H9 (cell line): ENCODE results near the gene LARGE1. TPM values are rescaled to one million over a fixed set of nuclear protein-coding genes. Genes with fewer than 3 reads are reported as not detected.

Source experiments
- DNase-seq: peaks from one replicate; pipeline ENCODE4 v3.0.0-alpha.2; 2017
- H2AFZ ChIP-seq: one replicate; pipeline ENCODE4 v1.6.1; 2013; ENCODE audit warnings: mild to moderate bottlenecking, low read length, control low read depth, moderate library complexity
- H2AK5ac ChIP-seq: 2 replicates; pipeline ENCODE4 v1.6.1; 2013; ENCODE audit warnings: low read length, control low read depth, mixed read lengths; ENCODE audit not compliant: insufficient read length
- H2BK120ac ChIP-seq: one replicate; pipeline ENCODE4 v1.6.1; 2013; ENCODE audit warnings: low read depth, mild to moderate bottlenecking, low read length, control low read depth, inconsistent platforms; ENCODE audit not compliant: poor library complexity, severe bottlenecking
- H2BK12ac ChIP-seq: 2 replicates; pipeline ENCODE4 v1.6.1; 2013; ENCODE audit warnings: low read length, control low read depth, mixed read lengths, low read depth; ENCODE audit not compliant: insufficient read length
- H2BK15ac ChIP-seq: 2 replicates; pipeline ENCODE4 v1.6.1; 2013; ENCODE audit warnings: low read depth, low read length, control low read depth
- H2BK20ac ChIP-seq: one replicate; pipeline ENCODE4 v1.6.1; 2013; ENCODE audit warnings: low read depth, mild to moderate bottlenecking, low read length, control low read depth, inconsistent platforms; ENCODE audit not compliant: poor library complexity, severe bottlenecking
- H2BK5ac ChIP-seq: 2 replicates; pipeline ENCODE4 v1.6.1; 2013; ENCODE audit warnings: low read length, control low read depth, mixed read lengths; ENCODE audit not compliant: insufficient read length
- H3K14ac ChIP-seq: 2 replicates; pipeline ENCODE4 v1.6.1; 2013; ENCODE audit warnings: low read length, control low read depth; ENCODE audit not compliant: insufficient read depth
- H3K18ac ChIP-seq: 2 replicates; pipeline ENCODE4 v1.6.1; 2013; ENCODE audit warnings: low read depth, mild to moderate bottlenecking, mixed read lengths, low read length, control low read depth; ENCODE audit not compliant: insufficient read length
- H3K23ac ChIP-seq: 2 replicates; pipeline ENCODE4 v1.6.1; 2013; ENCODE audit warnings: low read length, control low read depth, mixed read lengths, low read depth; ENCODE audit not compliant: insufficient read length
- H3K23me2 ChIP-seq: 2 replicates; pipeline ENCODE4 v1.6.1; 2013; ENCODE audit warnings: low read depth, mild to moderate bottlenecking, mixed read lengths, low read length, control low read depth; ENCODE audit not compliant: insufficient read length, poor library complexity, severe bottlenecking
- H3K27ac ChIP-seq: 2 replicates; pipeline ENCODE4 v1.5.1; 2013; ENCODE audit warnings: low read length, control low read depth, mixed read lengths, low read depth; ENCODE audit not compliant: insufficient read length
- H3K27me3 ChIP-seq: 2 replicates; pipeline ENCODE4 v1.6.1; 2013; ENCODE audit warnings: low read length, control low read depth, inconsistent platforms; ENCODE audit not compliant: insufficient read depth
- H3K4ac ChIP-seq: 2 replicates; pipeline ENCODE4 v1.6.1; 2013; ENCODE audit warnings: low read depth, mild to moderate bottlenecking, control low read depth, inconsistent platforms, low read length, moderate library complexity
- H3K4me1 ChIP-seq: 2 replicates; pipeline ENCODE4 v1.6.1; 2013; ENCODE audit warnings: low read length, control low read depth, inconsistent platforms; ENCODE audit not compliant: insufficient read depth
- H3K4me2 ChIP-seq: 2 replicates; pipeline ENCODE4 v1.6.1; 2013; ENCODE audit warnings: low read length, control low read depth, mixed read lengths; ENCODE audit not compliant: insufficient read length, insufficient read depth
- H3K56ac ChIP-seq: 2 replicates; pipeline ENCODE4 v1.6.1; 2013; ENCODE audit warnings: low read depth, mild to moderate bottlenecking, mixed read lengths, low read length, control low read depth; ENCODE audit not compliant: insufficient read length
- H3K79me1 ChIP-seq: 2 replicates; pipeline ENCODE4 v1.6.1; 2013; ENCODE audit warnings: low read depth, mild to moderate bottlenecking, moderate library complexity, low read length, control low read depth, inconsistent platforms; ENCODE audit not compliant: insufficient read depth, poor library complexity, severe bottlenecking
- H3K79me2 ChIP-seq: 2 replicates; pipeline ENCODE4 v1.6.1; 2013; ENCODE audit warnings: low read length, control low read depth, inconsistent platforms; ENCODE audit not compliant: insufficient read depth
- H3K9ac ChIP-seq: 2 replicates; pipeline ENCODE4 v1.6.1; 2013; ENCODE audit warnings: low read length, control low read depth, mixed read lengths; ENCODE audit not compliant: insufficient read length; ENCODE audit errors: extremely low read depth
- H3K9me3 ChIP-seq: one replicate; pipeline ENCODE4 v1.6.1; 2013; ENCODE audit warnings: low read depth, low read length, inconsistent platforms; ENCODE audit not compliant: control insufficient read depth
- H3T11ph ChIP-seq: one replicate; pipeline ENCODE4 v1.6.1; 2013; ENCODE audit warnings: mild to moderate bottlenecking, low read length, control low read depth, inconsistent platforms
- H4K20me1 ChIP-seq: one replicate; pipeline ENCODE4 v1.6.1; 2013; ENCODE audit not compliant: control insufficient read depth, insufficient read length, insufficient read depth
- H4K5ac ChIP-seq: 2 replicates; pipeline ENCODE4 v1.6.1; 2013; ENCODE audit warnings: low read depth, mild to moderate bottlenecking, mixed read lengths, low read length, control low read depth; ENCODE audit not compliant: insufficient read length
- H4K8ac ChIP-seq: replicated peaks from 2 replicates; pipeline ENCODE4 v1.6.1; 2013; ENCODE audit warnings: low read length, control low read depth, mixed read lengths, low read depth; ENCODE audit not compliant: insufficient read length
- H4K91ac ChIP-seq: 2 replicates; pipeline ENCODE4 v1.6.1; 2013; ENCODE audit warnings: low read depth, mild to moderate bottlenecking, moderate library complexity, mixed read lengths, low read length, control low read depth; ENCODE audit not compliant: insufficient read length
- H3K27ac Mint-ChIP-seq, 3 experiments: 2 replicates in 2 of 3; 3 replicates in 1 of 3; pipeline ENCODE4 v1.8.0; 2020 to 2021; ENCODE audit warnings: mixed read lengths in 3 of 3, mild to moderate bottlenecking in 1 of 3, moderate library complexity in 1 of 3
- H3K27me3 Mint-ChIP-seq: 2 replicates; pipeline ENCODE4 v1.8.0; 2021; ENCODE audit warnings: low read depth, mild to moderate bottlenecking, moderate library complexity, mixed read lengths
- H3K36me3 Mint-ChIP-seq, 3 experiments: 2 replicates in 2 of 3; 3 replicates in 1 of 3; pipeline ENCODE4 v1.8.0; 2020 to 2021; ENCODE audit warnings: low read depth in 3 of 3, mixed read lengths in 3 of 3; ENCODE audit not compliant: insufficient read depth in 1 of 3
- H3K4me1 Mint-ChIP-seq, 2 experiments: 2 replicates each; pipeline ENCODE4 v1.8.0; 2020; ENCODE audit warnings: mixed read lengths in 2 of 2
- H3K4me3 Mint-ChIP-seq, 2 experiments: 2 replicates in 1 of 2; 3 replicates in 1 of 2; pipeline ENCODE4 v1.8.0; 2020 to 2021; ENCODE audit warnings: mild to moderate bottlenecking in 2 of 2, mixed read lengths in 2 of 2, moderate library complexity in 1 of 2
- H3K9me3 Mint-ChIP-seq, 2 experiments: 2 replicates in 1 of 2; 3 replicates in 1 of 2; pipeline ENCODE4 v1.8.0; 2020; ENCODE audit warnings: mild to moderate bottlenecking in 2 of 2, mixed read lengths in 2 of 2, moderate library complexity in 1 of 2
- WGBS: extraction: QIAGEN DNeasy Blood & Tissue Kit; methylation state at CpG from one replicate; pipeline ENCODE4 v1.1.7; 2013; ENCODE audit warnings: missing lambda C conversion rate, low lambda C conversion rate, mixed read lengths; ENCODE audit not compliant: insufficient read length; ENCODE audit errors: extremely low coverage; 5-methylcytosine and 5-hydroxymethylcytosine counted together
- total RNA-seq: library from RNA; stranded (reverse); gene quantifications from 2 replicates; pipeline ENCODE4 v1.2.1, GENCODE V29; 2021
- TF ChIP-seq, protein P1 (sequence below): fragments of 200-600 bp; sonication (generic); conservative IDR thresholded peaks from 3 replicates; pipeline ENCODE4 v1.8.0; 2021; ENCODE audit warnings: antibody characterized with exemption, mild to moderate bottlenecking

LARGE1 gene
- total RNA-seq, 1 experiment from 2014 or later, result 43.5 TPM

DNA sequence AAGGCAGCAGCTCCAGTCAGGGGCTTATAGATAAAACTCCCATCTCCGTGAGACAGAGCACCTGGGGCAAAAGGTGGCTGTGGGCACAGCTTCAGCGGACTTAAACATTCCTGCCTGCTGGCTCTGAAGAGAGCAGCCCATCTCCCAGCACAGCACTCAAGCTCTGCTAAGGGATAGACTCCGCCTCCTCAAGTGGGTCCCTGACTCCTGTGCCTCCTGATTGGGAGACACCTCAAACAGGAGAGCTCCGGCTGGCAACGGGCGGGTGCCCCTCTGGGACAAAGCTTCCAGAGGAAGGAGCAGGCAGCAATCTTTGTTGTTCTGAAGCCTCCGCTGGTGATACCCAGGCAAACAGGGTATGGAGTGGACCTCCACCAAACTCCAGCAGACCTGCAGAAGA, 279.4 kb downstream of the LARGE1 start:
- Histone ChIP-seq H3K9ac (no peak overlapping the region), H3K27me3 (no peaks in the 10 kb centered on the region), H3K4me1 (no peaks in the 10 kb centered on the region), H2BK20ac (no peak overlapping the region), H3K18ac (no peak overlapping the region), H3K79me2 (peaks cover 2% of the 10 kb centered on the region; the same call in 1 of the 2 replicates), H3K56ac (no peak overlapping the region), H2BK15ac (no peak overlapping the region), H4K5ac (no peak overlapping the region), H3K14ac (no peak overlapping the region), H3K4ac (no peak overlapping the region), H2AK5ac (no peak overlapping the region), H3K4me2 (no peak overlapping the region), H3K23me2 (no peaks in the 10 kb centered on the region), H4K91ac (no peak overlapping the region), H2BK12ac (no peak overlapping the region), H3K23ac (no peak overlapping the region), H2BK5ac (no peak overlapping the region), H4K8ac (no peak overlapping the region), H3K27ac (no peak overlapping the region), H2BK120ac (no peak overlapping the region), H3K9me3 (no peaks in the 10 kb centered on the region), H3T11ph (no peak overlapping the region), H3K79me1 (no peaks in the 10 kb centered on the region), H2AFZ (no peak overlapping the region), H4K20me1 (no peaks in the 10 kb centered on the region)
- Mint-ChIP-seq H3K4me3 (no peak overlapping the region), H3K4me1 (peaks cover 6 to 7% of the 10 kb centered on the region in 2 experiments), H3K27me3 (no peaks in the 10 kb centered on the region), H3K27ac (peak overlapping the region in 1 of 3 experiments; percentile 73; a peak in 1 of 7 replicates), H3K9me3 (peaks cover 6 to 22% of the 10 kb centered on the region in 2 experiments; a peak in 4 of 5 replicates), H3K36me3 (peaks cover 16 to 41% (median 17%) of the 10 kb centered on the region in 3 experiments)
- no CpG with 5 or more reads among the region's 7 CpGs for WGBS
- TF ChIP-seq, protein P1, sequence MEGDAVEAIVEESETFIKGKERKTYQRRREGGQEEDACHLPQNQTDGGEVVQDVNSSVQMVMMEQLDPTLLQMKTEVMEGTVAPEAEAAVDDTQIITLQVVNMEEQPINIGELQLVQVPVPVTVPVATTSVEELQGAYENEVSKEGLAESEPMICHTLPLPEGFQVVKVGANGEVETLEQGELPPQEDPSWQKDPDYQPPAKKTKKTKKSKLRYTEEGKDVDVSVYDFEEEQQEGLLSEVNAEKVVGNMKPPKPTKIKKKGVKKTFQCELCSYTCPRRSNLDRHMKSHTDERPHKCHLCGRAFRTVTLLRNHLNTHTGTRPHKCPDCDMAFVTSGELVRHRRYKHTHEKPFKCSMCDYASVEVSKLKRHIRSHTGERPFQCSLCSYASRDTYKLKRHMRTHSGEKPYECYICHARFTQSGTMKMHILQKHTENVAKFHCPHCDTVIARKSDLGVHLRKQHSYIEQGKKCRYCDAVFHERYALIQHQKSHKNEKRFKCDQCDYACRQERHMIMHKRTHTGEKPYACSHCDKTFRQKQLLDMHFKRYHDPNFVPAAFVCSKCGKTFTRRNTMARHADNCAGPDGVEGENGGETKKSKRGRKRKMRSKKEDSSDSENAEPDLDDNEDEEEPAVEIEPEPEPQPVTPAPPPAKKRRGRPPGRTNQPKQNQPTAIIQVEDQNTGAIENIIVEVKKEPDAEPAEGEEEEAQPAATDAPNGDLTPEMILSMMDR, result no peak
- DNase-seq, result peak; percentile 73
